Body of pancreas (tissue), 4 donors: ENCODE data around the gene TCN2. TPM values are rescaled to one million over a fixed set of nuclear protein-coding genes. Genes with fewer than 3 reads are reported as not detected.

Experiments
- ATAC-seq: fragments of 150-250 bp; one replicate; pipeline ENCODE4 v1.9.1; 2016
- DNase-seq, 4 donors: peaks; one replicate each; pipeline ENCODE4 v3.0.0-alpha.2; 2019
- H3K27ac ChIP-seq, 4 donors: fragments of 200-600 bp; sonication (generic); 1 replicate in 3 of 4; 2 replicates in 1 of 4; pipeline versions ENCODE4 v1.5.1 to v1.6.1; 2016 to 2019; ENCODE audit warnings: mild to moderate bottlenecking in 1 of 4, mixed read lengths in 1 of 4, moderate library complexity in 1 of 4
- H3K27me3 ChIP-seq, 2 donors: fragments of 200-600 bp; sonication (generic); one replicate each; pipeline ENCODE4 v1.6.0; 2016; ENCODE audit warnings: mild to moderate bottlenecking in 1 of 2
- H3K36me3 ChIP-seq, 2 donors: fragments of 200-600 bp; sonication (generic); replicated peaks in 1 of 2; 2 replicates each; pipeline ENCODE4 v1.5.1; 2016; ENCODE audit warnings: low read depth in 2 of 2; ENCODE audit not compliant: insufficient read depth in 1 of 2
- H3K4me1 ChIP-seq: fragments of 200-600 bp; sonication (generic); one replicate; pipeline ENCODE4 v1.6.0; 2016
- H3K4me3 ChIP-seq, 2 donors: fragments of 200-600 bp; sonication (generic); 1 replicate in 1 of 2; 2 replicates in 1 of 2; pipeline ENCODE4 v1.5.1; 2016 to 2019
- H3K9me3 ChIP-seq, 3 donors: fragments of 200-600 bp; sonication (generic); 1 replicate in 2 of 3; 2 replicates in 1 of 3; pipeline ENCODE4 v1.5.1; 2016
- CTCF ChIP-seq, 7 experiments: fragments of 450-650 bp in 4 of 7; fragments of 200-600 bp in 3 of 7; sonication (generic) in 3 of 7; IDR thresholded peaks; one replicate each; pipeline ENCODE4 v1.5.1; 2016 to 2019; ENCODE audit warnings: antibody characterized with exemption in 7 of 7
- POLR2A ChIP-seq, 3 donors: fragments of 450-650 bp; IDR thresholded peaks; one replicate each; pipeline ENCODE4 v1.6.1; 2016; ENCODE audit warnings: antibody characterized with exemption in 3 of 3, mild to moderate bottlenecking in 2 of 3
- WGBS, 2 donors: methylation state at CpG; one replicate each; pipeline ENCODE4 v1.1.5; 2017; 5-methylcytosine and 5-hydroxymethylcytosine counted together
- intact Hi-C: fragments of 100-400 bp; cut with DNase I; formaldehyde crosslinking; loops from one replicate; pipeline ENCODE4 v1.15.1; 2023
- total RNA-seq, 2 donors: library from RNA; depleted of rRNA; stranded (reverse); fragments of >200 nt; gene quantifications; one replicate each; pipeline ENCODE4 v1.1.0, GENCODE V29; 2016

The TCN2 gene
- total RNA-seq, 2 donors from 2014 or later: 14.8 to 16.3 TPM

- Histone ChIP-seq H3K27ac (no peak overlapping the region), H3K9me3 (no peaks in the 10 kb centered on the region), H3K4me1 (peaks cover 17% of the 10 kb centered on the region), H3K27me3 (no peaks in the 10 kb centered on the region), H3K36me3 (no peaks in the 10 kb centered on the region), H3K4me3 (no peak overlapping the region)
- intact Hi-C loops: no loop called here
- DNase-seq: peak in 2 of 4 donors; percentile 23 to 38
- ATAC-seq: no peak
- 45 to 56% methylated on average over 3 of the region's 3 CpGs for WGBS, 2 donors
- TF ChIP-seq POLR2A (IDR thresholded peaks at IDR 0.05): no peak
- peak; percentile 14 to 56 (median 43) for TF ChIP-seq CTCF (IDR thresholded peaks at IDR 0.05)
Observed at GRCh38 chr22:30602049-30602448, 4.9 kb upstream of the TCN2 start.

- no peak for TF ChIP-seq CTCF (IDR thresholded peaks at IDR 0.05)
- ATAC-seq: no peak
- DNase-seq: no peak
- 68 to 82% methylated on average over 3 of the region's 3 CpGs for WGBS, 2 donors
- Histone ChIP-seq H3K36me3 (no peaks in the 10 kb centered on the region), H3K4me3 (no peak overlapping the region), H3K27ac (no peak overlapping the region), H3K4me1 (peaks cover 25% of the 10 kb centered on the region), H3K27me3 (no peaks in the 10 kb centered on the region), H3K9me3 (no peaks in the 10 kb centered on the region)
- intact Hi-C loops: no loop called here
Observed at GRCh38 chr22:30603801-30604200, 3.2 kb upstream of the TCN2 start.

GRCh38 chr22:30604723-30605122, 2.3 kb upstream of the TCN2 start:
- ATAC-seq (no peak), DNase-seq (no peak)
- Histone ChIP-seq H3K4me3 (no peak overlapping the region), H3K36me3 (no peaks in the 10 kb centered on the region), H3K27ac (no peak overlapping the region), H3K4me1 (peaks cover 25% of the 10 kb centered on the region), H3K27me3 (no peaks in the 10 kb centered on the region), H3K9me3 (no peaks in the 10 kb centered on the region)
- WGBS, 2 donors: 91 to 97% methylated on average over 2 of the region's 2 CpGs
- intact Hi-C loops: no loop called here
- TF ChIP-seq CTCF (IDR thresholded peaks at IDR 0.05) (no peak), POLR2A (IDR thresholded peaks at IDR 0.05) (no peak)

GRCh38 chr22:30605449-30606110, 1.4 kb upstream of the TCN2 start:
- Histone ChIP-seq H3K9me3 (no peaks in the 10 kb centered on the region), H3K4me3 (no peak overlapping the region), H3K27me3 (no peaks in the 10 kb centered on the region), H3K4me1 (peaks cover 25% of the 10 kb centered on the region), H3K36me3 (no peaks in the 10 kb centered on the region), H3K27ac (peak overlapping the region in 3 of 4 donors; percentile 75 to 86 (median 85))
- WGBS, 2 donors: 6 to 14% methylated on average over 6 to 9 of the region's 9 CpGs
- intact Hi-C loops: no loop called here
- peak; percentile 60 for ATAC-seq
- TF ChIP-seq CTCF (IDR thresholded peaks at IDR 0.05) (peak; percentile 62 to 76 (median 69)), POLR2A (IDR thresholded peaks at IDR 0.05) (no peak)
- peak; percentile 61 to 72 (median 68) for DNase-seq
